GM23338 (cell line): ENCODE data around the gene ESR1. TPM values are rescaled to one million over a fixed set of nuclear protein-coding genes. Genes with fewer than 3 reads are reported as not detected.

Source experiments
- ATAC-seq: fragments of 200-7000 bp; cut with Tn5 transposase; 3 replicates; pipeline ENCODE4 v1.9.1; 2020
- DNase-seq: peaks from one replicate; pipeline ENCODE4 v3.0.0-alpha.2; 2015; ENCODE audit warnings: low spot score
- H2AFZ ChIP-seq: fragments of 200-600 bp; sonication (generic); 2 replicates; pipeline ENCODE4 v1.8.0; 2016; ENCODE audit warnings: antibody characterized with exemption, mild to moderate bottlenecking, moderate library complexity
- H3F3A ChIP-seq: fragments of 200-600 bp; sonication (generic); replicated peaks from 2 replicates; pipeline ENCODE4 v1.8.0; 2017; ENCODE audit warnings: antibody characterized with exemption, mixed run types, low read depth
- H3K27ac ChIP-seq: fragments of 200-600 bp; sonication (generic); 2 replicates; pipeline ENCODE4 v1.6.1; 2016; ENCODE audit warnings: low read depth
- H3K27me3 ChIP-seq: fragments of 200-600 bp; sonication (generic); 2 replicates; pipeline ENCODE4 v1.8.0; 2016; ENCODE audit warnings: mild to moderate bottlenecking, mixed run types, moderate library complexity; ENCODE audit not compliant: insufficient read depth
- H3K36me3 ChIP-seq: fragments of 200-600 bp; sonication (generic); 2 replicates; pipeline ENCODE4 v1.8.0; 2016; ENCODE audit warnings: mild to moderate bottlenecking; ENCODE audit not compliant: insufficient read depth
- H3K4me1 ChIP-seq: fragments of 200-600 bp; sonication (generic); 2 replicates; pipeline ENCODE4 v1.8.0; 2016; ENCODE audit warnings: mild to moderate bottlenecking, moderate library complexity; ENCODE audit not compliant: insufficient read depth
- H3K4me2 ChIP-seq: fragments of 200-600 bp; sonication (generic); 2 replicates; pipeline ENCODE4 v1.7.1; 2017; ENCODE audit warnings: mixed run types
- H3K4me3 ChIP-seq: fragments of 200-600 bp; sonication (generic); 2 replicates; pipeline ENCODE4 v1.6.1; 2016; ENCODE audit warnings: mixed run types
- H3K79me2 ChIP-seq: fragments of 200-600 bp; sonication (generic); replicated peaks from 2 replicates; pipeline ENCODE4 v1.8.0; 2017; ENCODE audit warnings: mild to moderate bottlenecking; ENCODE audit not compliant: insufficient read depth
- H3K9me2 ChIP-seq: fragments of 200-600 bp; sonication (generic); 2 replicates; pipeline ENCODE4 v1.8.0; 2017; ENCODE audit not compliant: insufficient read depth
- H4K20me1 ChIP-seq: fragments of 200-600 bp; sonication (generic); replicated peaks from 2 replicates; pipeline ENCODE4 v1.8.0; 2017; ENCODE audit warnings: mild to moderate bottlenecking; ENCODE audit not compliant: insufficient read depth
- H3K27ac Mint-ChIP-seq: 2 replicates; pipeline ENCODE4 v1.8.0; 2020; ENCODE audit warnings: inconsistent platforms, mild to moderate bottlenecking, moderate library complexity, mixed read lengths
- H3K27me3 Mint-ChIP-seq: 3 replicates; pipeline ENCODE4 v1.8.0; 2022; ENCODE audit warnings: low read depth, mild to moderate bottlenecking, moderate library complexity, mixed read lengths, inconsistent platforms; ENCODE audit not compliant: insufficient read depth, poor library complexity
- H3K36me3 Mint-ChIP-seq: 3 replicates; pipeline ENCODE4 v1.8.0; 2021; ENCODE audit warnings: low read depth, mild to moderate bottlenecking, inconsistent platforms, moderate library complexity, mixed read lengths
- H3K4me1 Mint-ChIP-seq: 3 replicates; pipeline ENCODE4 v1.8.0; 2020; ENCODE audit warnings: mild to moderate bottlenecking, inconsistent platforms, mixed read lengths
- H3K4me3 Mint-ChIP-seq: 3 replicates; pipeline ENCODE4 v1.8.0; 2021; ENCODE audit warnings: moderate library complexity, mild to moderate bottlenecking, inconsistent platforms, mixed read lengths
- H3K9me3 Mint-ChIP-seq: 3 replicates; pipeline ENCODE4 v1.8.0; 2020; ENCODE audit warnings: moderate library complexity, mild to moderate bottlenecking, inconsistent platforms, mixed read lengths
- CREB1 ChIP-seq: fragments of 250-450 bp; sonication (Bioruptor Pico); IDR thresholded peaks from 2 replicates; pipeline ENCODE4 v1.5.0; 2020; ENCODE audit warnings: low read depth, mild to moderate bottlenecking, moderate library complexity
- CTCF ChIP-seq, 2 experiments: fragments of 200-600 bp in 1 of 2; sonication (generic) in 1 of 2; conservative IDR thresholded peaks; 2 replicates each; pipeline versions ENCODE4 v1.5.1 to v1.6.1; 2016 to 2017; ENCODE audit warnings: antibody characterized with exemption in 2 of 2, low read depth in 2 of 2, mild to moderate bottlenecking in 2 of 2, moderate library complexity in 1 of 2
- ETS1 ChIP-seq: IDR thresholded peaks from 2 replicates; pipeline ENCODE4 v1.6.1; 2016; ENCODE audit warnings: antibody characterized with exemption
- NANOG ChIP-seq: IDR thresholded peaks from 2 replicates; pipeline ENCODE4 v1.6.1; 2016; ENCODE audit warnings: antibody characterized with exemption, borderline replicate concordance
- POLR2AphosphoS5 ChIP-seq: IDR thresholded peaks from 2 replicates; pipeline ENCODE4 v1.6.1; 2016; ENCODE audit warnings: antibody characterized with exemption, low read depth
- REST ChIP-seq: IDR thresholded peaks from one replicate; pipeline ENCODE4 v1.6.1; 2018; ENCODE audit warnings: antibody characterized with exemption; ENCODE audit not compliant: unreplicated experiment
- STAT1 ChIP-seq: IDR thresholded peaks from one replicate; pipeline ENCODE4 v1.6.1; 2016; ENCODE audit warnings: antibody characterized with exemption; ENCODE audit not compliant: unreplicated experiment
- ZNF462 ChIP-seq: fragments of 250-450 bp; sonication (Bioruptor Pico); IDR thresholded peaks from 2 replicates; pipeline ENCODE4 v1.5.0; 2020; ENCODE audit warnings: mild to moderate bottlenecking, moderate library complexity
- polyA plus RNA-seq: library from polyadenylated mRNA; unstranded; fragments of >200 nt; fragmentation: Nextera tagmentation; extraction: Ambion mirVana; gene quantifications from 2 replicates; pipeline ENCODE4 v1.2.1, GENCODE V29; 2016
- total RNA-seq: library from RNA; depleted of rRNA; stranded (reverse); fragments of >200 nt; shearing (Covaris generic); gene quantifications from 2 replicates; pipeline ENCODE4 v1.2.3, GENCODE V29; 2014

Gene ESR1
- total and polyA plus RNA-seq, 2 experiments from 2014 or later: 0.94 TPM; not detected in 1

- TF ChIP-seq CTCF (conservative IDR thresholded peaks at IDR 0.05; ENCODE audit: low read depth in 2 of 2): no peak
- no peak for TF ChIP-seq NANOG
- no peak for TF ChIP-seq REST
Measured at GRCh38 chr6:152127432-152128165, 320.1 kb downstream of the ESR1 start (continued).

GRCh38 chr6:152129691-152130151 is 322.2 kb downstream of the ESR1 start:
- H3K27ac ChIP-seq: no peak overlapping the region
- peak overlapping the region; percentile 26; the same call in 1 of the 2 replicates for H3K27ac Mint-ChIP-seq
- TF ChIP-seq STAT1: no peak
- no peak for TF ChIP-seq ETS1
- TF ChIP-seq POLR2AphosphoS5: no peak
- TF ChIP-seq ZNF462 (CRISPR knock-in tag): no peak
- no peak for TF ChIP-seq CREB1
- no peak for TF ChIP-seq NANOG

More at GRCh38 chr6:152129691-152130151, 322.2 kb downstream of the ESR1 start:
- Histone ChIP-seq H3K36me3 (no peaks in the 10 kb centered on the region), H3K4me3 (no peak overlapping the region), H3K4me1 (no peaks in the 10 kb centered on the region), H3K9me2 (no peaks in the 10 kb centered on the region), H2AFZ (no peak overlapping the region), H3K27me3 (no peaks in the 10 kb centered on the region), H3F3A (no peaks in the 10 kb centered on the region), H4K20me1 (no peaks in the 10 kb centered on the region), H3K79me2 (no peaks in the 10 kb centered on the region), H3K4me2 (no peak overlapping the region)
- Mint-ChIP-seq H3K27me3 (peaks cover 8% of the 10 kb centered on the region), H3K36me3 (no peaks in the 10 kb centered on the region), H3K9me3 (no peaks in the 10 kb centered on the region), H3K4me1 (peaks cover 4% of the 10 kb centered on the region; the same call in 2 of the 3 replicates), H3K4me3 (no peak overlapping the region)
- ATAC-seq (peak; percentile 64), DNase-seq (peak; percentile 32)
